ENCODE results near the gene CDRT15.
"Not testable (repeated sequence)": the region's sequence is repeated elsewhere in the genome, so short reads cannot be mapped to it uniquely, and the experiment has no call there.

Gene CDRT15

GRCh38 chr17:14206891-14207290 is 29.8 kb downstream of the CDRT15 start:
- DNase-seq (ENCODE audit: low spot score) = no peak

- DNase-seq (ENCODE audit: low spot score) = no peak
These were observed 30.6 kb downstream of the CDRT15 start for GRCh38 chr17:14205992-14206461.

GRCh38 chr17:14205380-14205779 is 31.3 kb downstream of the CDRT15 start:
- DNase-seq (ENCODE audit: low spot score) = no peak

GRCh38 chr17:14204546-14204945 is 32.1 kb downstream of the CDRT15 start:
- no peak for DNase-seq (ENCODE audit: low spot score)

GRCh38 chr17:14204084-14204483 is 32.6 kb downstream of the CDRT15 start:
- peak; percentile 53 for DNase-seq (ENCODE audit: low spot score)

- peak; percentile 21 for DNase-seq (ENCODE audit: low spot score)
These were observed 33.3 kb downstream of the CDRT15 start for GRCh38 chr17:14203388-14203787.

- no peak for DNase-seq (ENCODE audit: low spot score)
These were observed 34.1 kb downstream of the CDRT15 start for GRCh38 chr17:14202388-14203166.

GRCh38 chr17:14201988-14202380 is 34.7 kb downstream of the CDRT15 start:
- no peak for DNase-seq (ENCODE audit: low spot score)

GRCh38 chr17:14201021-14201987 is 35.4 kb downstream of the CDRT15 start:
- DNase-seq (ENCODE audit: low spot score) = no peak

GRCh38 chr17:14200354-14200753 is 36.3 kb downstream of the CDRT15 start:
- no peak for DNase-seq (ENCODE audit: low spot score)

GRCh38 chr17:14199601-14200000 is 37.1 kb downstream of the CDRT15 start:
- no peak for DNase-seq (ENCODE audit: low spot score)

GRCh38 chr17:14198575-14198974 is 38.1 kb downstream of the CDRT15 start:
- DNase-seq (ENCODE audit: low spot score) = no peak

- no peak for DNase-seq (ENCODE audit: low spot score)
These were observed 38.6 kb downstream of the CDRT15 start for GRCh38 chr17:14198013-14198412.

GRCh38 chr17:14197586-14197985 is 39.1 kb downstream of the CDRT15 start:
- no peak for DNase-seq (ENCODE audit: low spot score)

- DNase-seq (ENCODE audit: low spot score) = no peak
These were observed 39.6 kb downstream of the CDRT15 start for GRCh38 chr17:14197057-14197456.

- DNase-seq (ENCODE audit: low spot score) = no peak
These were observed 40.2 kb downstream of the CDRT15 start for GRCh38 chr17:14196377-14196997.

- not testable (repeated sequence) for DNase-seq (ENCODE audit: low spot score)
These were observed 43.9 kb downstream of the CDRT15 start for GRCh38 chr17:14192636-14193344.

- DNase-seq (ENCODE audit: low spot score) = not testable (repeated sequence)
These were observed 44.6 kb downstream of the CDRT15 start for GRCh38 chr17:14192039-14192438.

- DNase-seq (ENCODE audit: low spot score) = not testable (repeated sequence)
These were observed 45.2 kb downstream of the CDRT15 start for GRCh38 chr17:14191469-14191868.

GRCh38 chr17:14190774-14191173 is 45.9 kb downstream of the CDRT15 start:
- not testable (repeated sequence) for DNase-seq (ENCODE audit: low spot score)

GRCh38 chr17:14186443-14186842 is 50.2 kb downstream of the CDRT15 start:
- not testable (repeated sequence) for DNase-seq (ENCODE audit: low spot score)

Data from hematopoietic multipotent progenitor cell treated with erythropoietin and hydrocortisone succinate and interleukin-3 and kit ligand, for 17 days (in vitro differentiated cells).